ENCODE measurements around the gene MCAM. TPM values are rescaled to one million over a fixed set of nuclear protein-coding genes. Genes with fewer than 3 reads are reported as not detected.

MCAM gene
- polyA plus RNA-seq (ENCODE audit: insufficient read length in 4 of 4) = 10 to 100 TPM; 48.9 to 77.2 (median 53.0) TPM

- no peak for DNase-seq (ENCODE audit: low read depth in 4 of 4, low spot score in 3 of 4)
Observed at GRCh38 chr11:119316729-119317591, at the start of gene MCAM. TSS of gene MCAM (minus strand) at chr11:119317130. CDS start at chr11:119317101, 29 bp downstream.

GRCh38 chr11:119365071-119365591 lies 48.2 kb upstream of the MCAM start:
- no peak for DNase-seq (ENCODE audit: low read depth in 4 of 4, low spot score in 3 of 4)

GRCh38 chr11:119363851-119364590 lies 47.1 kb upstream of the MCAM start:
- DNase-seq (ENCODE audit: low read depth in 4 of 4, low spot score in 3 of 4) = no peak

- no peak for DNase-seq (ENCODE audit: low read depth in 4 of 4, low spot score in 3 of 4)
Observed at GRCh38 chr11:119363081-119363850, 46.3 kb upstream of the MCAM start.

- no peak for DNase-seq (ENCODE audit: low read depth in 4 of 4, low spot score in 3 of 4)
Observed at GRCh38 chr11:119362741-119363080, 45.8 kb upstream of the MCAM start.

- DNase-seq (ENCODE audit: low read depth in 4 of 4, low spot score in 3 of 4) = no peak
Observed at GRCh38 chr11:119361941-119362725, 45.2 kb upstream of the MCAM start.

- DNase-seq (ENCODE audit: low read depth in 4 of 4, low spot score in 3 of 4) = peak in 1 of 4 donors; percentile 73
Observed at GRCh38 chr11:119361056-119361787, 44.3 kb upstream of the MCAM start.

- DNase-seq (ENCODE audit: low read depth in 4 of 4, low spot score in 3 of 4) = no peak
Observed at GRCh38 chr11:119359365-119360214, 42.7 kb upstream of the MCAM start.

- no peak for DNase-seq (ENCODE audit: low read depth in 4 of 4, low spot score in 3 of 4)
Observed at GRCh38 chr11:119357074-119357473, 40.1 kb upstream of the MCAM start.

- DNase-seq (ENCODE audit: low read depth in 4 of 4, low spot score in 3 of 4) = peak in 1 of 4 donors; percentile 73
Observed at GRCh38 chr11:119356349-119357031, 39.6 kb upstream of the MCAM start.

GRCh38 chr11:119355091-119355843 lies 38.3 kb upstream of the MCAM start:
- no peak for DNase-seq (ENCODE audit: low read depth in 4 of 4, low spot score in 3 of 4)

- DNase-seq (ENCODE audit: low read depth in 4 of 4, low spot score in 3 of 4) = no peak
Observed at GRCh38 chr11:119352857-119353260, 35.9 kb upstream of the MCAM start.

- no peak for DNase-seq (ENCODE audit: low read depth in 4 of 4, low spot score in 3 of 4)
Observed at GRCh38 chr11:119351232-119351631, 34.3 kb upstream of the MCAM start.

GRCh38 chr11:119350302-119350701 lies 33.4 kb upstream of the MCAM start:
- no peak for DNase-seq (ENCODE audit: low read depth in 4 of 4, low spot score in 3 of 4)

- DNase-seq (ENCODE audit: low read depth in 4 of 4, low spot score in 3 of 4) = no peak
Observed at GRCh38 chr11:119347940-119348605, 31.1 kb upstream of the MCAM start.

GRCh38 chr11:119347242-119347641 lies 30.3 kb upstream of the MCAM start:
- DNase-seq (ENCODE audit: low read depth in 4 of 4, low spot score in 3 of 4) = no peak

GRCh38 chr11:119346605-119347004 lies 29.7 kb upstream of the MCAM start, which contains the start of gene MFRP:
TSS of gene MFRP (minus strand) at chr11:119346705. CDS start at chr11:119346513, 192 bp downstream.
- DNase-seq (ENCODE audit: low read depth in 4 of 4, low spot score in 3 of 4) = no peak
